HL-60 (cell line): ENCODE data around the gene ANAPC5.

ENCODE experiments used
- CTCF ChIP-seq: IDR thresholded peaks from one replicate; pipeline ENCODE4 v1.5.1; 2011; ENCODE audit warnings: low read length, control low read depth, inconsistent platforms; ENCODE audit not compliant: insufficient read depth
- REST ChIP-seq: IDR thresholded peaks from 2 replicates; pipeline ENCODE4 v1.6.1; 2012; ENCODE audit warnings: low read depth; ENCODE audit not compliant: insufficient replicate concordance

- TF ChIP-seq CTCF (no peak), REST (no peak)
Measured at GRCh38 chr12:121261398-121261797, 90.8 kb downstream of the ANAPC5 start.
